Measurements from ENCODE around the gene DSTN.

DSTN gene

GRCh38 chr20:17614812-17615644 is 45.2 kb downstream of the DSTN start:
- no peak for TF ChIP-seq CTCF (IDR thresholded peaks at IDR 0.05)
- Histone ChIP-seq H3K27me3 (ENCODE audit: control insufficient read depth, insufficient read depth, low read length) (no peaks in the 10 kb centered on the region), H3K36me3 (ENCODE audit: control insufficient read depth, insufficient read depth, low read length) (no peaks in the 10 kb centered on the region), H3K9ac (no peak overlapping the region), H3K4me1 (peaks cover 8% of the 10 kb centered on the region), H3K9me3 (ENCODE audit: control insufficient read depth, low read length) (no peaks in the 10 kb centered on the region), H3K4me2 (ENCODE audit: low read length) (no peak overlapping the region), H3K4me3 (ENCODE audit: low read depth, low read length) (no peak overlapping the region), H2AFZ (no peak overlapping the region), H3K27ac (no peak overlapping the region), H3K79me2 (peaks cover 2% of the 10 kb centered on the region)

- Histone ChIP-seq H3K79me2 (no peaks in the 10 kb centered on the region), H3K27me3 (ENCODE audit: control insufficient read depth, insufficient read depth, low read length) (no peaks in the 10 kb centered on the region), H3K4me2 (ENCODE audit: low read length) (no peak overlapping the region), H3K4me3 (ENCODE audit: low read depth, low read length) (no peak overlapping the region), H3K9ac (no peak overlapping the region), H3K36me3 (ENCODE audit: control insufficient read depth, insufficient read depth, low read length) (no peaks in the 10 kb centered on the region), H3K9me3 (ENCODE audit: control insufficient read depth, low read length) (no peaks in the 10 kb centered on the region), H3K4me1 (peaks cover 5% of the 10 kb centered on the region), H3K27ac (no peak overlapping the region), H2AFZ (no peak overlapping the region)
- TF ChIP-seq CTCF (IDR thresholded peaks at IDR 0.05), result no peak
Measured at GRCh38 chr20:17615645-17616479, 46.0 kb downstream of the DSTN start.

- TF ChIP-seq CTCF (IDR thresholded peaks at IDR 0.05), result no peak
- H3K4me1 ChIP-seq, result peaks cover 4% of the 10 kb centered on the region
- no peaks in the 10 kb centered on the region for H3K9me3 ChIP-seq (ENCODE audit: control insufficient read depth, low read length)
- H3K9ac ChIP-seq, result no peak overlapping the region
- H3K36me3 ChIP-seq (ENCODE audit: control insufficient read depth, insufficient read depth, low read length), result no peaks in the 10 kb centered on the region
- H3K4me3 ChIP-seq (ENCODE audit: low read depth, low read length), result no peak overlapping the region
- no peaks in the 10 kb centered on the region for H3K27me3 ChIP-seq (ENCODE audit: control insufficient read depth, insufficient read depth, low read length)
- no peak overlapping the region for H2AFZ ChIP-seq
- H3K27ac ChIP-seq, result no peak overlapping the region
- no peaks in the 10 kb centered on the region for H3K79me2 ChIP-seq
- H3K4me2 ChIP-seq (ENCODE audit: low read length), result no peak overlapping the region
Measured at GRCh38 chr20:17616480-17617211, 46.8 kb downstream of the DSTN start.

GRCh38 chr20:17617212-17617867 is 47.5 kb downstream of the DSTN start:
- no peak overlapping the region for H3K4me3 ChIP-seq (ENCODE audit: low read depth, low read length)
- no peak overlapping the region for H2AFZ ChIP-seq
- peaks cover 2% of the 10 kb centered on the region for H3K4me1 ChIP-seq
- H3K79me2 ChIP-seq, result no peaks in the 10 kb centered on the region
- H3K27ac ChIP-seq, result no peak overlapping the region
- H3K27me3 ChIP-seq (ENCODE audit: control insufficient read depth, insufficient read depth, low read length), result no peaks in the 10 kb centered on the region
- no peaks in the 10 kb centered on the region for H3K36me3 ChIP-seq (ENCODE audit: control insufficient read depth, insufficient read depth, low read length)
- H3K4me2 ChIP-seq (ENCODE audit: low read length), result no peak overlapping the region
- no peaks in the 10 kb centered on the region for H3K9me3 ChIP-seq (ENCODE audit: control insufficient read depth, low read length)
- H3K9ac ChIP-seq, result no peak overlapping the region
- TF ChIP-seq CTCF (IDR thresholded peaks at IDR 0.05), result peak; percentile 77
